ENCODE data around the gene TENM3. TPM values are rescaled to one million over a fixed set of nuclear protein-coding genes. Genes with fewer than 3 reads are reported as not detected.

TENM3 gene
- total RNA-seq, 4 donors from 2014 or later: 0.64 to 5.5 (median 2.1) TPM

DNA sequence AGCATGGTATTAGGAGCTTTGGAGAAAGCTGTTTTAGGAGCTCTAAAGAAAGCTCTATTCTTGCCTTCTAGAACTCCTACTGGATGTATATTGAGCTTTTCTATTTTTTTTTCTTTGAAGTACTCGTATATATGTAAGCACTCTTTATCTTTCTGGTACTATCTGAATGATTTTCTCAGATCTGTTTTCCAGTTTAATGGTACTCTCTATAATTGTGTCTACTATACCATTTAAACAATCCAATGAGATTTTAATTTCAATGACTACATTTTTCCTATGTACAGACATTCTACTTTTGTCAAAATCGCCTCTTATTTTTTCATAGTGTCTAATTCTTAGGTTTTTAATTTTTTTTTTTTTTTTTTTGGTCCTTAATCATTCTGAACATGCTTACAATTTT is 345.9 kb downstream of the TENM3 start:
- H3K4me3 ChIP-seq: no peak overlapping the region
- intact Hi-C loops (cut with DNase I): no loop called here
- no peaks in the 10 kb centered on the region for H3K36me3 ChIP-seq
- no peak for DNase-seq
- H3K27ac ChIP-seq: no peak overlapping the region
- no peaks in the 10 kb centered on the region for H3K27me3 ChIP-seq
- H3K4me1 ChIP-seq: no peaks in the 10 kb centered on the region
- 70 to 93% methylated on average over 2 of the region's 2 CpGs for WGBS, 2 donors
- H3K9me3 ChIP-seq: no peaks in the 10 kb centered on the region
- no peak for TF ChIP-seq POLR2A (IDR thresholded peaks at IDR 0.05)
- TF ChIP-seq, protein P1, sequence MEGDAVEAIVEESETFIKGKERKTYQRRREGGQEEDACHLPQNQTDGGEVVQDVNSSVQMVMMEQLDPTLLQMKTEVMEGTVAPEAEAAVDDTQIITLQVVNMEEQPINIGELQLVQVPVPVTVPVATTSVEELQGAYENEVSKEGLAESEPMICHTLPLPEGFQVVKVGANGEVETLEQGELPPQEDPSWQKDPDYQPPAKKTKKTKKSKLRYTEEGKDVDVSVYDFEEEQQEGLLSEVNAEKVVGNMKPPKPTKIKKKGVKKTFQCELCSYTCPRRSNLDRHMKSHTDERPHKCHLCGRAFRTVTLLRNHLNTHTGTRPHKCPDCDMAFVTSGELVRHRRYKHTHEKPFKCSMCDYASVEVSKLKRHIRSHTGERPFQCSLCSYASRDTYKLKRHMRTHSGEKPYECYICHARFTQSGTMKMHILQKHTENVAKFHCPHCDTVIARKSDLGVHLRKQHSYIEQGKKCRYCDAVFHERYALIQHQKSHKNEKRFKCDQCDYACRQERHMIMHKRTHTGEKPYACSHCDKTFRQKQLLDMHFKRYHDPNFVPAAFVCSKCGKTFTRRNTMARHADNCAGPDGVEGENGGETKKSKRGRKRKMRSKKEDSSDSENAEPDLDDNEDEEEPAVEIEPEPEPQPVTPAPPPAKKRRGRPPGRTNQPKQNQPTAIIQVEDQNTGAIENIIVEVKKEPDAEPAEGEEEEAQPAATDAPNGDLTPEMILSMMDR (IDR thresholded peaks at IDR 0.05): no peak

DNA sequence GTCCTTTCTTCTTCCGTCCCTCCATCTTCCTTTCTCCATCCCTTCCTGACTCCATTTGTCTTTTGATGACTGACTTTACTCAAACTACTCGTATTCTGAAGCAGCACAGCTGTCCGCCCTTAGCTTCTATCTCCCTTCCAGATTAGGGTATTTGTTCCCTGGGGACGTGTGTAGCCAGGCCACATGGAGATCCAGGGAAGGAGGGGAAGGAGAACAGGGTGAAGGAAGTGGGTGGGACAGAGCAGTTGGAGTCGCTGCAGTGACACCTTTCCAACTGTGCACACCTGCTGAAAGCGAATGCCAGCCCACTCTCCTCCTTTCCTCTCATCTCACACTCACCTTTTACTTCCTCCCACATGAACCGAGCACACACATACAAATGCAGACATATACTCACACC is 350.2 kb downstream of the TENM3 start:
- TF ChIP-seq, protein P1 (IDR thresholded peaks at IDR 0.05): no peak
- TF ChIP-seq POLR2A (IDR thresholded peaks at IDR 0.05): no peak
- H3K27me3 ChIP-seq: no peaks in the 10 kb centered on the region
- no peaks in the 10 kb centered on the region for H3K9me3 ChIP-seq
- H3K4me1 ChIP-seq: no peaks in the 10 kb centered on the region
- intact Hi-C loops (cut with DNase I): no loop called here
- no peak overlapping the region for H3K27ac ChIP-seq
- no peak overlapping the region for H3K4me3 ChIP-seq
- H3K36me3 ChIP-seq: no peaks in the 10 kb centered on the region
- WGBS, 2 donors: 73 to 74% methylated on average over 7 of the region's 7 CpGs
- no peak for DNase-seq

DNA sequence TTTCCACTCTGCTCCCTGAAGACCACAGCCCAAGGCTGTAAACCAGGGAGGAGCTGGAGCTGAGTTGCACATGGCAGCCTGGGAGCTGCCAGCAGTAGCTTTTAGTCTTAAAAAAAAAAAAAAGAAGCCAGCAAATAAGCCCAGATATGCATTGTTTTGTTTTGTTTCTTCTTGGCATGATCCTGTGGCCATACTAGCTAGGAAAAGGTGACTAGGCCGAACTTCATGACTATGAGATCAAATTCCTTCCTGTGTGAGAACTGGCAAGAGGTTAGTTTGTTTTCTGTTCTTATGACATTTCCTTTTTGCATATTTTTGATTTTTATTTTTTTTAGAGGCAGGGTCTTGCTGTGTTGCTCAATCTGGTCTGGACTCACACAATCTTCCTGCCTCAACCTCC is 350.7 kb downstream of the TENM3 start:
- Histone ChIP-seq H3K27ac (no peak overlapping the region), H3K4me1 (no peaks in the 10 kb centered on the region), H3K4me3 (no peak overlapping the region), H3K9me3 (no peaks in the 10 kb centered on the region), H3K27me3 (no peaks in the 10 kb centered on the region), H3K36me3 (no peaks in the 10 kb centered on the region)
- DNase-seq: no peak
- WGBS, 2 donors: 47 to 60% methylated on average over 1 of the region's 1 CpG
- intact Hi-C loops (cut with DNase I): no loop called here
- TF ChIP-seq, protein P1 (IDR thresholded peaks at IDR 0.05): no peak
- no peak for TF ChIP-seq POLR2A (IDR thresholded peaks at IDR 0.05)

DNA sequence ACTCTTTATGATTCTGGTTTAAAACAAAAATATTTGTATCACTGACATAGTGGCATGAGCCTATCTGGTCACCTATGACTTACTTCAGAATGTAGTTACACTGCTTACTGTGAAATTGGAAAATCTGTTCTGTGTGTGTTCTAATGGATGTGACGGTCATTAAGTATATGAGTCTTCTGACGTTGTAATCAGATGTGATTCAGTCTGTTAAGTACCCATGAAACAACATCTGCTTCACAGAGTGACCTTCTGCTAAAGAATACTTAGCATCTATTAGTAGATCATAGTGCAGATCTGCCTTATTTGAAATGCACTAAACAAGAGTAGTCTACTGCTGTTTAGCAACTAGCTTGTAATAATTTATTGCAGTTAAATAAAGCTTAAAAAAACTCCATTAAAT is 356.9 kb downstream of the TENM3 start:
- no peaks in the 10 kb centered on the region for H3K9me3 ChIP-seq
- no peaks in the 10 kb centered on the region for H3K36me3 ChIP-seq
- WGBS, 2 donors: 59 to 73% methylated on average over 2 of the region's 2 CpGs
- TF ChIP-seq POLR2A (IDR thresholded peaks at IDR 0.05): no peak
- TF ChIP-seq, protein P1 (IDR thresholded peaks at IDR 0.05): no peak
- H3K4me1 ChIP-seq: no peaks in the 10 kb centered on the region
- no peak overlapping the region for H3K27ac ChIP-seq
- intact Hi-C loops (cut with DNase I): no loop called here
- no peaks in the 10 kb centered on the region for H3K27me3 ChIP-seq
- DNase-seq: no peak
- H3K4me3 ChIP-seq: no peak overlapping the region

DNA sequence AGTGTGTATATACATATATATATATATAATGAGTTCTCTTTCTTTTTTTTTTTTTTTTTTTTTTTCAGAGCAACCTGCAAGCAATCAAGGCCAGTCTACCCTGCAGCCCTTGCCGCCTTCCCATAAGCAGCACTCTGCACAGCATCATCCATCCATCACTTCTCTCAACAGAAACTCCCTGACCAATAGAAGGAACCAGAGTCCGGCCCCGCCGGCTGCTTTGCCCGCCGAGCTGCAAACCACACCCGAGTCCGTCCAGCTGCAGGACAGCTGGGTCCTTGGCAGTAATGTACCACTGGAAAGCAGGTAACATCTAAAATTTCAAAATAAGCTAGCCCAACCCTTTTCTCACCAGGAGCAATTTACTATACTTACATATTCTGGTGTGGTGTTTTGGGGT is 357.7 kb downstream of the TENM3 start:
- intact Hi-C loops (cut with DNase I): no loop called here
- no peaks in the 10 kb centered on the region for H3K9me3 ChIP-seq
- DNase-seq: no peak
- H3K4me3 ChIP-seq: no peak overlapping the region
- H3K27me3 ChIP-seq: no peaks in the 10 kb centered on the region
- H3K36me3 ChIP-seq: no peaks in the 10 kb centered on the region
- no peak overlapping the region for H3K27ac ChIP-seq
- H3K4me1 ChIP-seq: no peaks in the 10 kb centered on the region
- TF ChIP-seq POLR2A (IDR thresholded peaks at IDR 0.05): no peak
- TF ChIP-seq, protein P1 (IDR thresholded peaks at IDR 0.05): no peak
- WGBS, 2 donors: 93 to 96% methylated on average over 8 of the region's 8 CpGs

Data from esophagus squamous epithelium (tissue), 5 donors.